K562 (cell line): ENCODE results near the gene MKNK2. TPM values are rescaled to one million over a fixed set of nuclear protein-coding genes. Genes with fewer than 3 reads are reported as not detected.
A peak's percentile ranks its signal among the peaks of the same experiment; 100 is the strongest.

ENCODE experiments used
- ATF7 ChIP-seq: fragments of 450-650 bp; IDR thresholded peaks from 2 replicates; pipeline ENCODE4 v1.7.1; 2014; ENCODE audit warnings: mild to moderate bottlenecking, moderate library complexity
- HMGXB4 ChIP-seq: sonication (generic); formaldehyde crosslinking; IDR thresholded peaks from 2 replicates; pipeline ENCODE4 v1.8.1; 2023; ENCODE audit warnings: mild to moderate bottlenecking, missing genetic modification reagents
- MNT ChIP-seq, 2 experiments: fragments of 450-650 bp; conservative IDR thresholded peaks; 2 replicates each; pipeline ENCODE4 v1.6.1; 2017; ENCODE audit warnings: mild to moderate bottlenecking in 2 of 2, moderate library complexity in 2 of 2
- MXD1 ChIP-seq: fragments of 250-450 bp; sonication (Bioruptor Pico); IDR thresholded peaks from 2 replicates; pipeline ENCODE4 v1.8.0; 2021; ENCODE audit warnings: borderline replicate concordance, mild to moderate bottlenecking, moderate library complexity; ENCODE audit not compliant: poor library complexity, severe bottlenecking
- PML ChIP-seq: IDR thresholded peaks from 2 replicates; pipeline ENCODE4 v1.6.1; 2012; ENCODE audit warnings: low read length, inconsistent platforms
- SIX5 ChIP-seq, 2 experiments: IDR thresholded peaks; 2 replicates each; pipeline ENCODE4 v1.6.1; 2011; ENCODE audit warnings: low read length in 2 of 2, borderline replicate concordance in 1 of 2, low read depth in 1 of 2, mild to moderate bottlenecking in 1 of 2, moderate library complexity in 1 of 2; ENCODE audit not compliant: insufficient read depth in 1 of 2
- UBTF ChIP-seq, 2 experiments: IDR thresholded peaks; 2 replicates each; pipeline ENCODE4 v1.6.1; 2012; ENCODE audit warnings: improper control_type of control experiment in 2 of 2, low read depth in 2 of 2, low read length in 2 of 2, borderline replicate concordance in 1 of 2
- ZBTB34 ChIP-seq: fragments of 250-450 bp; sonication (Bioruptor Pico); IDR thresholded peaks from 2 replicates; pipeline ENCODE4 v1.8.0; 2021; ENCODE audit warnings: mild to moderate bottlenecking, moderate library complexity
- ZNF407 ChIP-seq: fragments of 450-650 bp; IDR thresholded peaks from 2 replicates; pipeline ENCODE4 v1.6.1; 2016; ENCODE audit warnings: low read depth
- polyA plus RNA-seq, 8 experiments: library from polyadenylated mRNA; depleted of rRNA in 4 of 8; stranded (reverse) in 5 of 8; unstranded in 3 of 8; fragments of >200 nt; fragmentation: Nextera tagmentation in 2 of 8; fragmentation: Illumina TruSeq in 1 of 8; extraction: Ambion mirVana in 2 of 8; extraction: Trizol in 1 of 8; gene quantifications; 2 replicates each; pipeline versions ENCODE4 v1.2.1 to v1.2.3, GENCODE V29; 2011 to 2014; ENCODE audit warnings: inconsistent platforms in 1 of 8, missing spikeins in 1 of 8
- total RNA-seq, 7 experiments: library from RNA; depleted of rRNA in 6 of 7; stranded (reverse); fragments of >200 nt in 6 of 7; fragmentation: Illumina TruSeq in 2 of 7; extraction: Trizol in 2 of 7; gene quantifications; 2 replicates each; pipeline versions ENCODE4 v1.2.1 to v1.2.3, GENCODE V29; 2011 to 2021; ENCODE audit warnings: low replicate concordance in 1 of 7

MKNK2 gene
- total and polyA plus RNA-seq, 9 of the 15 experiments (the other 6 are each of a cell fraction or from before 2014, with no cell fraction given): 5.1 to 191 (median 51.9) TPM

GRCh38 chr19:2050349-2050990, 574 bp downstream of the MKNK2 start (continued):
- TF ChIP-seq MNT (conservative IDR thresholded peaks at IDR 0.05) (peak in 1 of 2 experiments; percentile 32; a peak in 1 of 4 replicates), SIX5 (IDR thresholded peaks at IDR 0.05; ENCODE audit: borderline replicate concordance in 1 of 2, insufficient read depth in 1 of 2, low read depth in 1 of 2, low read length in 2 of 2) (no peak), ZNF407 (no peak), ZBTB34 (no peak), PML (no peak), ATF7 (no peak), HMGXB4 (CRISPR knock-in tag) (no peak), UBTF (IDR thresholded peaks at IDR 0.05; ENCODE audit: borderline replicate concordance in 1 of 2, low read depth in 2 of 2, low read length in 2 of 2) (peak in 1 of 2 experiments; percentile 26; a peak in 1 of 4 replicates), MXD1 (CRISPR knock-in tag) (no peak)
